ENCODE results near the gene TMEM266.

Gene TMEM266

GRCh38 chr15:76222159-76222558 is 162.4 kb downstream of the TMEM266 start:
- TF ChIP-seq CTCF (IDR thresholded peaks at IDR 0.05; ENCODE audit: insufficient read depth, low read depth, low read length, missing control alignments): no peak
- H3K4me3 ChIP-seq (ENCODE audit: low read length): no peak overlapping the region

GRCh38 chr15:76223521-76223920 is 163.7 kb downstream of the TMEM266 start:
- H3K4me3 ChIP-seq (ENCODE audit: low read length): no peak overlapping the region
- no peak for TF ChIP-seq CTCF (IDR thresholded peaks at IDR 0.05; ENCODE audit: insufficient read depth, low read depth, low read length, missing control alignments)
- no peak for DNase-seq (ENCODE audit: low read depth)

More at GRCh38 chr15:76222159-76222558, 162.4 kb downstream of the TMEM266 start:
- no peak for DNase-seq (ENCODE audit: low read depth)

- no peak for TF ChIP-seq CTCF (IDR thresholded peaks at IDR 0.05; ENCODE audit: insufficient read depth, low read depth, low read length, missing control alignments)
- no peak for DNase-seq (ENCODE audit: low read depth)
- no peak overlapping the region for H3K4me3 ChIP-seq (ENCODE audit: low read length)
Measured at GRCh38 chr15:76229266-76229665, 169.5 kb downstream of the TMEM266 start.

GRCh38 chr15:76233921-76234320 is 174.1 kb downstream of the TMEM266 start:
- no peak overlapping the region for H3K4me3 ChIP-seq (ENCODE audit: low read length)
- no peak for TF ChIP-seq CTCF (IDR thresholded peaks at IDR 0.05; ENCODE audit: insufficient read depth, low read depth, low read length, missing control alignments)
- DNase-seq (ENCODE audit: low read depth): no peak

GRCh38 chr15:76234337-76234889 is 174.6 kb downstream of the TMEM266 start:
- TF ChIP-seq CTCF (IDR thresholded peaks at IDR 0.05; ENCODE audit: insufficient read depth, low read depth, low read length, missing control alignments): no peak
- no peak for DNase-seq (ENCODE audit: low read depth)

GRCh38 chr15:76235186-76235826 is 175.5 kb downstream of the TMEM266 start:
- peak; percentile 39 for TF ChIP-seq CTCF (IDR thresholded peaks at IDR 0.05; ENCODE audit: insufficient read depth, low read depth, low read length, missing control alignments)
- H3K4me3 ChIP-seq (ENCODE audit: low read length): no peak overlapping the region
- peak; percentile 48 for DNase-seq (ENCODE audit: low read depth)

More at GRCh38 chr15:76234337-76234889, 174.6 kb downstream of the TMEM266 start:
- H3K4me3 ChIP-seq (ENCODE audit: low read length): no peak overlapping the region

- TF ChIP-seq CTCF (IDR thresholded peaks at IDR 0.05; ENCODE audit: insufficient read depth, low read depth, low read length, missing control alignments): no peak
Measured at GRCh38 chr15:76236350-76236749, 176.6 kb downstream of the TMEM266 start.

More at GRCh38 chr15:76236350-76236749, 176.6 kb downstream of the TMEM266 start:
- H3K4me3 ChIP-seq (ENCODE audit: low read length): no peak overlapping the region
- DNase-seq (ENCODE audit: low read depth): no peak
